Measurements from ENCODE around the gene MEX3A.
"Not testable (repeated sequence)": the region's sequence is repeated elsewhere in the genome, so short reads cannot be mapped to it uniquely, and the experiment has no call there.

Gene MEX3A, protein sequence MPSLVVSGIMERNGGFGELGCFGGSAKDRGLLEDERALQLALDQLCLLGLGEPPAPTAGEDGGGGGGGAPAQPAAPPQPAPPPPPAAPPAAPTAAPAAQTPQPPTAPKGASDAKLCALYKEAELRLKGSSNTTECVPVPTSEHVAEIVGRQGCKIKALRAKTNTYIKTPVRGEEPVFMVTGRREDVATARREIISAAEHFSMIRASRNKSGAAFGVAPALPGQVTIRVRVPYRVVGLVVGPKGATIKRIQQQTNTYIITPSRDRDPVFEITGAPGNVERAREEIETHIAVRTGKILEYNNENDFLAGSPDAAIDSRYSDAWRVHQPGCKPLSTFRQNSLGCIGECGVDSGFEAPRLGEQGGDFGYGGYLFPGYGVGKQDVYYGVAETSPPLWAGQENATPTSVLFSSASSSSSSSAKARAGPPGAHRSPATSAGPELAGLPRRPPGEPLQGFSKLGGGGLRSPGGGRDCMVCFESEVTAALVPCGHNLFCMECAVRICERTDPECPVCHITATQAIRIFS

DNA sequence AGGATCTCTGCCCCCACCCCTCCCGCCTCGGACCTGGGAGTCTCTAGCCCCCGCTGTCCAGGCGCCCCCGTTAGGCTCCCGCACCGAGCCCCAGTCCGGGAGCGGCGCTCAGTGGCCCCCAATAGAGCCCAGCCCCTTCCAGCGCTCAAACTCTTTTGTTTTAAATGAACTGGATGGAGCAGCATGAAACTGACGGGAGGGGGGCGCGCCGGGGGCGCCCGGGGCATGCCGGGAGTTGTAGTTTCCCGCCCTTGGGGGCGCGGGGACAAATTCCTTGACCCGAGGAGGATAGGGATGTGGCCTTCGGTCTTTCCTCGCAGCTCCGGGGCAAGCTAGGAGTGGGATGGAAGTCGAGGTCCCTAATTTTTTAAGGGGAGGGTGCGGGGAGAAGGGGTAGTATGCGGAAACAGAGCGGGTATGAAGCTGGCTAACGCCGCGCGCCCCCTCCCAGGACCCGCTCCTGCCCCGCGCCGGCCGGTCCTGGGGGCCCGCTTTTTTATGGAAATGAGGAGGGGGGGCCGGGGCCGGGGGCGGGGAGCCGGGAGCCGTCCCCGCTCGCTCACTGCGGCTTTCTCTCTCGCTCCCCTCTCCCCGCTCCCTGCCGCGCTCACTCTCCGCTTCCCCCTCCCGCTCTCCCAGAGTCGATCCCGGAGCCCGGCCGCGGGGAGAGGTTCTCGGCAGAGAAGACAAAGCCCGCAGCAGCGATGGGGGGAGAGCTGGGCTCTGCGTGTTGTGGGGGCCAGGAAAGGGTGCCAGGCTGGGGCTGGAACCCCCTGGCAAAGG, at the start of gene MEX3A:
MEX3A (minus strand) TSS at position 157 of the 783 bp plus-strand sequence. CDS start 467 bp downstream, outside the sequence.
- no peak for DNase-seq (ENCODE audit: low read depth, low spot score)
- H3K27ac ChIP-seq = no peak within 1 kb of the TSS

DNA sequence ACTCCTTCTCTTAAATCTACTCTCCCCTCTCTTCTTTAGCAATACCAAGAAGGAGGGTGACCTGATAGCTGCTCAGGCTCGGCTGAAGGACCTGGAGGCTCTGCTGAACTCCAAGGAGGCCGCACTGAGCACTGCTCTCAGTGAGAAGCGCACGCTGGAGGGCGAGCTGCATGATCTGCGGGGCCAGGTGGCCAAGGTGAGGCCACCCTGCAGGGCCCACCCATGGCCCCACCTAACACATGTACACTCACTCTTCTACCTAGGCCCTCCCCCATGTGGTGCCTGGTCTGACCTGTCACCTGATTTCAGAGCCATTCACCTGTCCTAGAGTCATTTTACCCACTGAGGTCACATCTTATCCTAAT, 48.3 kb upstream of the MEX3A start:
- no peak for DNase-seq (ENCODE audit: low read depth, low spot score)
- peak overlapping the region; percentile 99 for H3K27ac ChIP-seq

DNA sequence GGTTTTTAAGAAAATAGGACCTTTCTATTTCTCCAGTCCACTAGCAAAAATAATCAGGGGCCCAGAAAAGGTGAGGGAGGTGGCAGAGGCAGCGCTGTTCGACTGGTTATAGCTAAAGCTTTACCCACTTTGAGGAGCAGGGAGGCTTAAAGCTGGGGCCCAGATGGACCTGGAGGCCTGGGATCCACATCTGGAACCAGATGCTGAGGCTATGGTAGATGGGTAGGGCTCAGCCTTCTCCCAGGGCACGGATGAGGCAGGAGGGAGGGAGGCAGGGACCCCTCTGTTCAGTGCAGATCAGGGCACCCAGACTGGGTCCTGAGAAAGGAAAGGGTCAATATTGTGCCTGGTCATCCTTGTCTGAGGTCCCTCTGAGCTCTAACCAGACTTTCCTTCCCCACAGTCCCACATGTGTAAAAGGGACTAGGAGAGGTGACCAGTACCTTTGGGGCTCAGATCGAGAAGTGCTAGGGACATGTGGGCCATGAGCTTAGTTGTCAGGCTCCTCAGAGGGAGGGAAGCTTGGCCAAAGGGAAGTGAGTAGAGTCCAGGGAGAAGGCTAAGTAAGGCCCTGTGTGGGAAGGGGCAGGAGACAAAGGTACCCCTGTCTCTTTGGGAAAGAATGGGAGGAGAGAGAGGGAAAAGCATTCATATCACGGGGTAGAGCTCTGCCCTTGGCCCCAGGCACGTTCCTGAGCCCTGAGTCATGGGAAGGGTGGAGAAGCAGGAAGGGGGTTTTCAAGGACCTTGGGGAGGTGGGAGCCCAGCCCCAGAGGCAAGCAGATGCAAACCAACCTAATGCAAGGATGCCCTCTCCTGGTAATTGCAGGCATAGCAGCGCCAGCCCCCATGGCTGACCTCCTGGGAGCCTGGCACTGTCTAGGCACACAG, 47.7 kb upstream of the MEX3A start:
- DNase-seq (ENCODE audit: low read depth, low spot score) = no peak
- peak overlapping the region; percentile 99 for H3K27ac ChIP-seq

DNA sequence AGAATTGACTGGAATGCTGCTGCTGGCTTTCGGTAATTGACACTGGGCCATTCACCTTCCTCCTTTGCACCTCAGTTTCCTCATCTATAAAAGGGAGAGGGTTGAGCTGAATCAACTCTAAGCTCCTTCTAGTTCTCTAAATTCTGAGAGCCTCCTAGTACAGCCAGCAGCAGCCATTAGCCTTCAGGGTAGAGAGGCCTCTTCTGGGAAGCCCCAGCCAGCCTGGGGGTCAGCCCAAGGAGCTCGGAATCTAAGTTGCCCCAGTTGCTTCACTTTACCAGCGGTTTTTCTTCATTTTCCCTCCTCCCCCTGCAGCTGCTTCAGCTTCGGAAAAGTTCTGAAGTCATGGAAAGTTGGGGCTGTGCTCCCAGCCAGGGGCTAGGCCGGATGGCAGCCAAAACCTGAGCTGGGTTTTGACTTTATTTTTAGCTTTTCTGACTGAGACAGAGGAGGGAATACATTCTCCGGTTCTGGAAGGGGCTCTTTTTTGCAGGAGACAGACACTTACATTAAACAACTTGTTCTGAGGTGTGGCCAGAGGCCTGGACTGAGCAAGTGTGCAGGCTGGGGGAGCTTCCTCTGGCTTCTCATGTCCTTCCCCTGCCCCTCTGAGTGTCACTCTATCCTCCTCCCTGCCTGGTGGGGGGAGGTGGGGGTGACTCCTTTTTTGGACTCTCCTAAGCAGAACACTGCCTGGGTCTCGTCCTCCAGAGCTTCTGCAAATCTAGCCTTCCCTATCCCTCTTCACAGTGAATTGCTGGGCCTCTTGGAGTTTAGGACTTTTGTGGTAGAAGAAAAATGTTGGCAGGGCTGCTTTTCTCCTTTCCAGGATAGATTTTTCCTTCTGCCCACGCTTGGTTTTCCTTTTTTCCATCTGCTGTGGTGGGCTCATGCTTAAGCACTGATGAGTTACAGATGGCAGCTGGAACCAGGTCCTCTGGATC, 46.7 kb upstream of the MEX3A start:
- H3K27ac ChIP-seq = peak overlapping the region; percentile 99
- DNase-seq (ENCODE audit: low read depth, low spot score) = no peak

DNA sequence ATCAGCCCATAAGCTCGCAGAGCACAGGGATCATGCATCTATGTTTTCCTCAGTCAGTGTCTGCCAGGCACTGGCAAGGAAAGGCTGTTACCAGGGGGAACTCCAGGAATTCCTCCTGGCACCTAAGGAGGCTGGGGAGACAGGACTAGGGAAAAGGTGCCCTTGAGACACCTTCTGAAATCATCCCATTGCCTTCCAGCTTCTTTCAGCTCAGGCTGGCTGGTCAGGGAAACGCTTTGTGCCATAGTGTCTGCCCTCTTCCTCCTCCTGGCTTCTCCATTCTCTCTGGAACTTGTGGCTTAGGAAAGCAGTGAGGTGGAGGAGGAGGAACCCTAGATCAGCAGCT, 46.0 kb upstream of the MEX3A start:
- DNase-seq (ENCODE audit: low read depth, low spot score) = no peak
- H3K27ac ChIP-seq = peak overlapping the region; percentile 99

DNA sequence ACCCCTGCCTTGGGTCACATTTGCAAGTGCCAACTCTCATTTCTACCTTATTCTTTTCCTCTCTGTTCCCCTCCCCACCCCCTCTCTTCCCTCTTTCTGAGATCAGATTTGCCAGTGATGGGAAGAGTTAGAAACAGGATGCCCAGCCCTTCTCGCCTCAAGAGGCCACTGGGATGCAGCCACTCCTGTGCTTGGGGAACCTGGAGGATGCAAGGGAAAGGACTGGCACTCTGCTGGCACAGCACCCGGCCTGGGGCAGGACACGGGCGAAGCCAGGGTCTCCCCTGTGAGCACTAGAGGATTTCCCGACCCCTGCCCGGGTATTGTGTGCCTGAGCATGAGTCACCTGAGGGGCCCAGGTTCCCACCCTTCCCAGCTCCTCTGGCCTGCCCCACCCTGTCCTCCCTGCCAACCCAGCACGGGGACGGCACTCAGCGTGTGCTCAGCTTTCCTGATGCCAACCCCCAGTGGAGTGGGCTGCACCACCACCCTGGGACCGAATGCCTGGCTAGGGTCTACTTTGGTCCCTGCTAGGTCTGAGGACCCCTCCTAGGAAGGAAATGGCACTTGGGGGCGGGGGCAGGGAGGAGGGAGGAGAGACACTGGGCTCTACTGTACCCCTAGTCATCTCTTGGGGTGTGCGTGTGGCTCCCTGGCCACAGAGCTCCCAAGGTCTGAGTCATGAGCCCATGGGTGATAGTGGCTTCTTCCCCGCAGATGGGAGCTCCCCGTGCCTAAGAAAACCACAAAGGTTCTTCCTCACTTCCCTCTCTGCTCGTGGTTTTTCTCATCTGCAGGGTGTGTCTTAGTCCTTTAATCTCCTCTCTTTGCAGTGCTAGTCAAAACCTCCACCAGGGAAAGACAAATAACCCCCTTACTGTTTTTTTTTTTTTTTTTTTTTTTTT, 44.6 kb upstream of the MEX3A start:
- peak overlapping the region; percentile 99 for H3K27ac ChIP-seq
- DNase-seq (ENCODE audit: low read depth, low spot score) = no peak

DNA sequence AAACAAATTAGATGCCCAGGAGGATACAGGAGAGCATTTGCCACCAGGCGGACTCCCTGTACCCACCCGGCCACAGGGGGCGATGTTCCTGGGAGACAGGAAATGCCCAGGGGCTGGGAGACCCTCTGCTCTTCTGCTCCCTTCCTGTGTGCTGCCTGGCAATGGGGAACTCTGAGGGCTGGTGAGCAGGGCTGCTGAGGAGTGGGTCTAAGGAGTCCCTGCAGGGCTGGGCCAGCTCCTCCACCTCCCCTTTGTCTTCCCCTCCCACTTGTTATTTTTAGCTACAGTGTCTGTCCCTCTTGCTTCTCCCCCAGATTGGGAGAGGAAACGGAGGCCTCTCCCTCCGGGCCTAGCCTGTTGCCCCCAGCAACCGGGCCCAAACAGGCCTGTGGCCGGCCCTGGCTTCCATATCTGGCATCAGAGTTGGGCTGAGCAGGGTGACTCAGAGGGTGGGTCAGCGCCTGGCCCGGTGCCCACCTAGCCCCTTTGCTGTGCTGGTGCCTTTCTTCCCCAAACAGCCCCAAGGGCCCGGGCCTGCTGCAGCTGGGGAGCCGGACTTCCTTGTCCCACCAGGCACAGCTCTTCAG, 43.9 kb upstream of the MEX3A start:
- peak; percentile 54 for DNase-seq (ENCODE audit: low read depth, low spot score)
- H3K27ac ChIP-seq = peak overlapping the region; percentile 99

DNA sequence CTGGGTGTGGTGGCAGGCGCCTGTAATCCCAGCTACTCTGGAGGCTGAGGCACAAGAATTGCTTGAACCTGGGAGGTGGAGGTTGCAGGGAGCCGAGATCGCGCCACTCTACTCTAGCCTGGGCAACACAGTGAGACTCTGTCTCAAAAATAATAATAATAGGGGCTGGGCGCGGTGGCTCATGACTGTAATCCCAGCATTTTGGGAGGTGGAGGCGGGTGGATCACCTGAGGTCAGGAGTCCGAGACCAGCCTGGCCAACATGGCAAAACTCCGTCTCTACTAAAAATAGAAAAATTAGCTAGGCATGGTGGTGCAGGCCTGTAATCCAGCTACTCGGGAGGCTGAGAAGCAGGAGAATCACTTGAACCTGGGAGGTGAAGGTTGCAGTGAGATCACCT, 43.3 kb upstream of the MEX3A start:
- not testable (repeated sequence) for DNase-seq (ENCODE audit: low read depth, low spot score)
- peak overlapping the region; percentile 99 for H3K27ac ChIP-seq

DNA sequence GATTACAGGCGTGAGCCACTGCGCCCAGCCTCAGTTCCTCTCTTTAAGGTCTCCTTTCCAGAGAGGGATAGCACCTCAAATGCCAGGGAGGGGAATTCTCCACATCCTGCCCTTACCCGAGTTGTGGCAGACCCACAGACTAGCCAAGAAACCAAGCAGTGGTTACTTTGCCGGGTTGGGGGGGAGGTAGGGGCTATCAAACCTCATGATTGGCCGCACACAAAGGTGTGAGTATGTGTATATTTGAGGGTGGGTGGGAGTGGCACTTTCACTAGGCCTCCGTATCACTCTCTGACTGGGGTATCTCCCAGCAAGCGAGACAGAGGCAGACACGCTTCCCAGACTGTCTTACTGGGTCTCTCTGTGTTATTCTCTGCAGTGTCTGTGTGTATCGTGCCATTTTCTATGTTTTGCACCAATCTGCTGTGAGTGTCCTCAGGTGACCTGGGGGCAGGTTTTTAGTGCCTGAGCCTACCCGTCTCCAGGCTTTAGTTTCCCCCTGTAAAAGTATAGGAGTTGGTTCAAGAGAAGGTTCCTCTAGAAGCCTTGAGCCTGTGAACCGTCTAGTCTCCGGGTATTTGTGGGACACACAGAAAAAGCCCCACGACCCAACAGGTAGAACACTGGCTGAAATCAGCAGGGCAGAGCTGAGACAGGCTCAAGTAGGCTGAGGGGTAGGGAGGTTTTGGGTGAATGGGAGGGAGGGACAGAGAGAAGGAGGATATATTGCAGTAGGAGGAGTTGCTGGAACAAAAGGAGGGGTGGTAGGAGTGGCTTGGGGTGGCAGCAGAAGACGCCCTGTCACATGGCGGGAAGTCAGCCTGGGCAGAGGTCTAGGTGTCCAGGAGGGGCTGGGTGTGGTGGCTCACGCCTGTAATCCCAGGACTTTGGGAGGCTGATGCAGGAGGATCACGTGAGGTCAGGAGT, 42.6 kb upstream of the MEX3A start:
- DNase-seq (ENCODE audit: low read depth, low spot score) = no peak

DNA sequence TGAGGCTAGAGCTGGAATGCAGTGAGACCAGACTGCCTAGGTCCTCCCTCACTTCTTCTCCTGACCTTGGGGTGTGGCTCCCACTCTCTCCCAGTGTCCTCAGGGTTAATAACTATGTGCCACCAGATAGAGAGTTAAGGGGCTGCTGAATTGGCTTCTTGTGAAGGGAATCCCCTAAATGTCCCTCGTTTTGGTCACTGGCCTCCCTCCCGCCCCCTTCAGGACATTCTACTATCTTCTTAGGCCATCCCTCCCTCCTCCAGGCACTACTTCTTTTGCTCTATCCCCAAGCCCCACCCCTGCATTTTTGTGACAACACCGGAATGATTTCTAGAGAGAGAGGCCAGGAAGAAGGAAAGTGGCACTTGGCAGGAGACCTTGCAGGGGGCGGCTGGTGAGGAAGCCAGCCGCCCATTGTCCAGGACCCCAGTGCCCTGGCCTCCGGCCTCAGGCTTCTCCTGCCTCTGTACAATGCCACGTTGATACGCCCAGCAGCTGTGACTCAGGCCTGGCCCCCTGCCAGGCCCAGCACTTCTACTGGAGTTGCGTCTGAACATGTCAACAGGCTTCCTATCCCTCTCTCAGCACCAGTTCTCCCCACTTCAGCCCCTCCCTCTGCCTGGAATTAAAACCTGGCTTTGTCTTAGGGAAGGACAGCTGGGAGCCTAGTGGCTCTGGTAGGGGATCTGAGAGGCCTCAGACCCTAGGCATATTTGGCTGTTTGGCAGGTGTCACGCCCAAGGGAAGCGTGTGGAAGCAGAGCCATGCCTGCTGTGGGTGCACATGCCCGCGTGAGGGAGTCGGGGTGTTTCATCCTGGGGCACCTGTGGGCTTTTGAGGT, 41.3 kb upstream of the MEX3A start:
- DNase-seq (ENCODE audit: low read depth, low spot score) = peak; percentile 90
- H3K27ac ChIP-seq = peak overlapping the region; percentile 99

More for the DNA sequence above, 42.6 kb upstream of the MEX3A start:
- H3K27ac ChIP-seq = peak overlapping the region; percentile 99

DNA sequence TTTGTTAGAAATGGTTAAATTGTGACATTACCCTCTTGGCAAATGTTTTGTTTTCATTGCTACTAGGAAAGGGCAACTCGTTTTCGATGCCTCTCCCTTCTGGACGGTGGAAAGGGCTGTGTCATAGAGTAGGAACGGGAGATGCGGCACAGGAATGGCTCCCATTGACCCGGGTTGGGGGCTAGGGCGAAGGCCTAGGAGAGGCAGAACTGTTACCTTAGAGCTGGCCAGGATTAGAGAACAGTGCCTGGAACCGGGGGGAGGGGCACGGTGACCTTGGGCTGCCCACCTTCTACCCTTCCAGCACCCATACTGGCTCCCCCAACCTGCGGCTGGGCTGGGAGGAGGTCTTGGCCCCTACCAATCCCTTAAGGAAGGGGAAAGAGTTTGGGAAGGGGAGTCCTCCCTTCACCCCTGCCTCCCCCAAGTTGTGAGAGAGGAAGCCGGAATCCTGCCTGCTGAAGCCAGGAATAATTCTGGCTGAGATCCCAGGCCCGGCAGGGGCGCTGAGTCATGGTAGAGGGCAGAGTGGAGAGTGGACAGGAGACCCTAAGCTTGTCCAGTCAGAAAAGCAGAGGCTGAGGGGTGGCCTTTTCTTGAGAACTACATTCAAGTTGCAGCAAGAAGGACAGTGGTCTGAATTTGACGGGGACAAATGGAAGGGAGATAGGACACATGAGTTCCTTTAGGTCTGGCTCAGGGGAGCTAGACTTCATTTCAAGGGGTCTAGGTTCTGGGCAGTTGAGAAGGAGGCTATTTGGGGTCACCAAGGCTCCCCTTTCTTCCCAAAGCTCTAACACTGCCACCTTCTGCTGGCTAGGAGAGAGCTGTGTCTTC, 40.5 kb upstream of the MEX3A start:
- no peak for DNase-seq (ENCODE audit: low read depth, low spot score)
- H3K27ac ChIP-seq = peak overlapping the region; percentile 99

DNA sequence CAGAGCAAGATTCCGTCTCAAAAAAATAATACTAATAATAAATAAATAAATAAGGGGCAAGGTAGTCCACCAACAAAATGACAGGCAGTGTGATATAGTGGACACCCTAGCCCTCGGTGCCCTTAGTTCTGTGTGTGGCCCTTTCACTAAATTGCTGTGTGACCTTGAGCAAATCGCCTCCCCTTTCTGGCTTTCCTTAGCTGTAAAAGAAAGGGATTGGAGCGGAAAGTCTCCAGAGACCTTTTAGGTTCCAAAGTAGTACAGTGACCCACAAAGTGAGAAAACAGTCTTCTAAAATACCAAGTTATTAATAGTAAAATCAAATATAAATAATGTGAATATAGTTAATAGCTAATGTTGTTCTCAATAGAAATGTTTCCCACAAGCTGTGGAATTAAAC, 39.8 kb upstream of the MEX3A start:
- H3K27ac ChIP-seq = peak overlapping the region; percentile 99
- no peak for DNase-seq (ENCODE audit: low read depth, low spot score)

DNA sequence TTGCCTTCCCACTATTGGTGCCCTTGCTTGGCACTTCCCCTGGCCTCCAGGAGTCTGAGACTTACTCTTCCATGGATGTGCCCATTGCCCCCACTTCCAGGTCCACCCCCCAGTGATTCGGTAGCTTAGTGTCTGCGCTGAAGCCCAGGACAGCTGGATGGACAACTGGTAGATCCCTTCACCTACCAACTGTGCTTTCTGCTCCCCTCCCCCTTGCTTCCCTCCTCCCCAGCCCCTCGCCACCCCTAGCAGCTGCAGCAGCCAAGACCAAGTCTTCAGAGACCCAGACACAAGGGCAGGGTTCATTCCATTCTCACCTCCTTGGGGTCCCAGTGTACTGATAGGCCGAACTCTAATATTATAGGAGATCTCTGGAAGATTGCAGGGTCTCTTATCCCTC, 39.2 kb upstream of the MEX3A start:
- peak overlapping the region; percentile 99 for H3K27ac ChIP-seq
- DNase-seq (ENCODE audit: low read depth, low spot score) = no peak

DNA sequence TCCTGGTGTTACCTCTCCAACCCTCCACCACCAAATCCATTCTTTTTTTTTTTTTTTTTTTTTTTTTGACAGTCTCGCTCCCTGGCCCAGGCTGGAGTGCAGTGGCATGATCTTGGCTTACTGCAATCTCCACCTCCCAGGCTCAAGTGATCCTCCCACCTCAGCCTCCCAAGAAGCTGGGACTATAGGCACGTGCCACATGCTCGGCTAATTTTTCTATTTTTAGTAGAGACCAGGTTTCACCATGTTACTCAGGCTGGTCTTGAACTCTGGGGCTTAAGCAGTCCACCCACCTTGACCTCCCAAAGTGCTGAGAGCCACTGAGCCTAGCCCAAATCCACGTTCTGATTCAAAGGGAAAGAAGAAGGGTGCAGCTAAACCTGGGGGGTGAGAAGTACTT, 38.7 kb upstream of the MEX3A start:
- peak overlapping the region; percentile 99 for H3K27ac ChIP-seq
- not testable (repeated sequence) for DNase-seq (ENCODE audit: low read depth, low spot score)

DNA sequence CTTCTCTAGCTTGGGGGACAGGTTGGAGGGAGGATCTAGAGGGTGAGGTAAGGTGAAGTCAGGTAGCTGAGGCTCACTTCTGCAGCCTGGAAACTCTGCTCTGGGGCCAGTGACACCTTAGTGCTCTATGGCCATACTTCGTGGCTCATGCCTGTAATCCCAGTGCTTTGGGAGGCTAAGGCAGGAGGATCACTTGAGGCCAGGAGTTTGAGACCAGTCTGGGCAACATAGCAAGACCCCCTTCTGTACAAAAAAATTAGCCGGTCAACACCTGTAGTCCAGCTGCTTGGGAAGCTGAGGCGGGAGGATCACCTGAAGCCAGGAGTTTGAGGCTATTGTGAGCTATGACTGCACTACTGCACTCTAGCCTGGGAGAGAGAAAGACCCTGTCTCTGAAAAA, 38.1 kb upstream of the MEX3A start:
- peak overlapping the region; percentile 99 for H3K27ac ChIP-seq
- DNase-seq (ENCODE audit: low read depth, low spot score) = no peak

Data from epithelial cell of prostate (primary cell).